ENCODE data around the gene USP10. TPM values are rescaled to one million over a fixed set of nuclear protein-coding genes. Genes with fewer than 3 reads are reported as not detected.
"Not testable (repeated sequence)": the region's sequence is repeated elsewhere in the genome, so short reads cannot be mapped to it uniquely, and the experiment has no call there.

The USP10 gene
- polyA plus RNA-seq, 1 donor: 137 TPM

- DNase-seq: not testable (repeated sequence)
These were observed 5.9 kb upstream of the USP10 start for GRCh38 chr16:84693869-84694268.

- no peak for DNase-seq
These were observed 4.8 kb upstream of the USP10 start for GRCh38 chr16:84694980-84695379.

GRCh38 chr16:84699147-84699711, 571 bp upstream of the USP10 start:
- DNase-seq: no peak

GRCh38 chr16:84700446-84701300, 873 bp downstream of the USP10 start:
- DNase-seq: no peak

GRCh38 chr16:84703681-84704080, 3.9 kb downstream of the USP10 start:
- DNase-seq: no peak

GRCh38 chr16:84704253-84704652, 4.5 kb downstream of the USP10 start:
- no peak for DNase-seq

- no peak for DNase-seq
These were observed 7.1 kb downstream of the USP10 start for GRCh38 chr16:84706856-84707255.

- DNase-seq: no peak
These were observed 9.8 kb downstream of the USP10 start for GRCh38 chr16:84709609-84710008.

- no peak for DNase-seq
These were observed 10.9 kb downstream of the USP10 start for GRCh38 chr16:84710686-84711085.

GRCh38 chr16:84712138-84712671, 12.4 kb downstream of the USP10 start:
- no peak for DNase-seq

GRCh38 chr16:84712801-84713775, 13.3 kb downstream of the USP10 start:
- no peak for DNase-seq

- DNase-seq: no peak
These were observed 14.2 kb downstream of the USP10 start for GRCh38 chr16:84714028-84714427.

GRCh38 chr16:84715424-84715823, 15.6 kb downstream of the USP10 start:
- no peak for DNase-seq

GRCh38 chr16:84715854-84716253, 16.1 kb downstream of the USP10 start:
- no peak for DNase-seq

- DNase-seq: no peak
These were observed 16.9 kb downstream of the USP10 start for GRCh38 chr16:84716740-84717139.

- no peak for DNase-seq
These were observed 17.7 kb downstream of the USP10 start for GRCh38 chr16:84717484-84717883.

GRCh38 chr16:84720177-84720579, 20.4 kb downstream of the USP10 start:
- no peak for DNase-seq

- no peak for DNase-seq
These were observed 22.3 kb downstream of the USP10 start for GRCh38 chr16:84722068-84722467.

GRCh38 chr16:84723906-84724305, 24.1 kb downstream of the USP10 start:
- no peak for DNase-seq

GRCh38 chr16:84724606-84725309, 25.0 kb downstream of the USP10 start:
- DNase-seq: no peak

- no peak for DNase-seq
These were observed 25.8 kb downstream of the USP10 start for GRCh38 chr16:84725481-84726078.
